H9 (cell line): ENCODE measurements around the gene MATN1. TPM values are rescaled to one million over a fixed set of nuclear protein-coding genes. Genes with fewer than 3 reads are reported as not detected.

Experiments
- DNase-seq: peaks from one replicate; pipeline ENCODE4 v3.0.0-alpha.2; 2017
- H2AFZ ChIP-seq: one replicate; pipeline ENCODE4 v1.6.1; 2013; ENCODE audit warnings: mild to moderate bottlenecking, low read length, control low read depth, moderate library complexity
- H2AK5ac ChIP-seq: 2 replicates; pipeline ENCODE4 v1.6.1; 2013; ENCODE audit warnings: low read length, control low read depth, mixed read lengths; ENCODE audit not compliant: insufficient read length
- H2BK120ac ChIP-seq: one replicate; pipeline ENCODE4 v1.6.1; 2013; ENCODE audit warnings: low read depth, mild to moderate bottlenecking, low read length, control low read depth, inconsistent platforms; ENCODE audit not compliant: poor library complexity, severe bottlenecking
- H2BK12ac ChIP-seq: 2 replicates; pipeline ENCODE4 v1.6.1; 2013; ENCODE audit warnings: low read length, control low read depth, mixed read lengths, low read depth; ENCODE audit not compliant: insufficient read length
- H2BK15ac ChIP-seq: 2 replicates; pipeline ENCODE4 v1.6.1; 2013; ENCODE audit warnings: low read depth, low read length, control low read depth
- H2BK20ac ChIP-seq: one replicate; pipeline ENCODE4 v1.6.1; 2013; ENCODE audit warnings: low read depth, mild to moderate bottlenecking, low read length, control low read depth, inconsistent platforms; ENCODE audit not compliant: poor library complexity, severe bottlenecking
- H2BK5ac ChIP-seq: 2 replicates; pipeline ENCODE4 v1.6.1; 2013; ENCODE audit warnings: low read length, control low read depth, mixed read lengths; ENCODE audit not compliant: insufficient read length
- H3K14ac ChIP-seq: 2 replicates; pipeline ENCODE4 v1.6.1; 2013; ENCODE audit warnings: low read length, control low read depth; ENCODE audit not compliant: insufficient read depth
- H3K18ac ChIP-seq: 2 replicates; pipeline ENCODE4 v1.6.1; 2013; ENCODE audit warnings: low read depth, mild to moderate bottlenecking, mixed read lengths, low read length, control low read depth; ENCODE audit not compliant: insufficient read length
- H3K23ac ChIP-seq: 2 replicates; pipeline ENCODE4 v1.6.1; 2013; ENCODE audit warnings: low read length, control low read depth, mixed read lengths, low read depth; ENCODE audit not compliant: insufficient read length
- H3K23me2 ChIP-seq: 2 replicates; pipeline ENCODE4 v1.6.1; 2013; ENCODE audit warnings: low read depth, mild to moderate bottlenecking, mixed read lengths, low read length, control low read depth; ENCODE audit not compliant: insufficient read length, poor library complexity, severe bottlenecking
- H3K27ac ChIP-seq: 2 replicates; pipeline ENCODE4 v1.5.1; 2013; ENCODE audit warnings: low read length, control low read depth, mixed read lengths, low read depth; ENCODE audit not compliant: insufficient read length
- H3K27me3 ChIP-seq: 2 replicates; pipeline ENCODE4 v1.6.1; 2013; ENCODE audit warnings: low read length, control low read depth, inconsistent platforms; ENCODE audit not compliant: insufficient read depth
- H3K4ac ChIP-seq: 2 replicates; pipeline ENCODE4 v1.6.1; 2013; ENCODE audit warnings: low read depth, mild to moderate bottlenecking, control low read depth, inconsistent platforms, low read length, moderate library complexity
- H3K4me1 ChIP-seq: 2 replicates; pipeline ENCODE4 v1.6.1; 2013; ENCODE audit warnings: low read length, control low read depth, inconsistent platforms; ENCODE audit not compliant: insufficient read depth
- H3K4me2 ChIP-seq: 2 replicates; pipeline ENCODE4 v1.6.1; 2013; ENCODE audit warnings: low read length, control low read depth, mixed read lengths; ENCODE audit not compliant: insufficient read length, insufficient read depth
- H3K56ac ChIP-seq: 2 replicates; pipeline ENCODE4 v1.6.1; 2013; ENCODE audit warnings: low read depth, mild to moderate bottlenecking, mixed read lengths, low read length, control low read depth; ENCODE audit not compliant: insufficient read length
- H3K79me1 ChIP-seq: 2 replicates; pipeline ENCODE4 v1.6.1; 2013; ENCODE audit warnings: low read depth, mild to moderate bottlenecking, moderate library complexity, low read length, control low read depth, inconsistent platforms; ENCODE audit not compliant: insufficient read depth, poor library complexity, severe bottlenecking
- H3K79me2 ChIP-seq: 2 replicates; pipeline ENCODE4 v1.6.1; 2013; ENCODE audit warnings: low read length, control low read depth, inconsistent platforms; ENCODE audit not compliant: insufficient read depth
- H3K9ac ChIP-seq: 2 replicates; pipeline ENCODE4 v1.6.1; 2013; ENCODE audit warnings: low read length, control low read depth, mixed read lengths; ENCODE audit not compliant: insufficient read length; ENCODE audit errors: extremely low read depth
- H3K9me3 ChIP-seq: one replicate; pipeline ENCODE4 v1.6.1; 2013; ENCODE audit warnings: low read depth, low read length, inconsistent platforms; ENCODE audit not compliant: control insufficient read depth
- H3T11ph ChIP-seq: one replicate; pipeline ENCODE4 v1.6.1; 2013; ENCODE audit warnings: mild to moderate bottlenecking, low read length, control low read depth, inconsistent platforms
- H4K20me1 ChIP-seq: one replicate; pipeline ENCODE4 v1.6.1; 2013; ENCODE audit not compliant: control insufficient read depth, insufficient read length, insufficient read depth
- H4K5ac ChIP-seq: 2 replicates; pipeline ENCODE4 v1.6.1; 2013; ENCODE audit warnings: low read depth, mild to moderate bottlenecking, mixed read lengths, low read length, control low read depth; ENCODE audit not compliant: insufficient read length
- H4K8ac ChIP-seq: replicated peaks from 2 replicates; pipeline ENCODE4 v1.6.1; 2013; ENCODE audit warnings: low read length, control low read depth, mixed read lengths, low read depth; ENCODE audit not compliant: insufficient read length
- H4K91ac ChIP-seq: 2 replicates; pipeline ENCODE4 v1.6.1; 2013; ENCODE audit warnings: low read depth, mild to moderate bottlenecking, moderate library complexity, mixed read lengths, low read length, control low read depth; ENCODE audit not compliant: insufficient read length
- H3K27ac Mint-ChIP-seq, 3 experiments: 2 replicates in 2 of 3; 3 replicates in 1 of 3; pipeline ENCODE4 v1.8.0; 2020 to 2021; ENCODE audit warnings: mixed read lengths in 3 of 3, mild to moderate bottlenecking in 1 of 3, moderate library complexity in 1 of 3
- H3K27me3 Mint-ChIP-seq: 2 replicates; pipeline ENCODE4 v1.8.0; 2021; ENCODE audit warnings: low read depth, mild to moderate bottlenecking, moderate library complexity, mixed read lengths
- H3K36me3 Mint-ChIP-seq, 3 experiments: 2 replicates in 2 of 3; 3 replicates in 1 of 3; pipeline ENCODE4 v1.8.0; 2020 to 2021; ENCODE audit warnings: low read depth in 3 of 3, mixed read lengths in 3 of 3; ENCODE audit not compliant: insufficient read depth in 1 of 3
- H3K4me1 Mint-ChIP-seq, 2 experiments: 2 replicates each; pipeline ENCODE4 v1.8.0; 2020; ENCODE audit warnings: mixed read lengths in 2 of 2
- H3K4me3 Mint-ChIP-seq, 2 experiments: 2 replicates in 1 of 2; 3 replicates in 1 of 2; pipeline ENCODE4 v1.8.0; 2020 to 2021; ENCODE audit warnings: mild to moderate bottlenecking in 2 of 2, mixed read lengths in 2 of 2, moderate library complexity in 1 of 2
- H3K9me3 Mint-ChIP-seq, 2 experiments: 2 replicates in 1 of 2; 3 replicates in 1 of 2; pipeline ENCODE4 v1.8.0; 2020; ENCODE audit warnings: mild to moderate bottlenecking in 2 of 2, mixed read lengths in 2 of 2, moderate library complexity in 1 of 2
- CTCF ChIP-seq: fragments of 200-600 bp; sonication (generic); conservative IDR thresholded peaks from 3 replicates; pipeline ENCODE4 v1.8.0; 2021; ENCODE audit warnings: antibody characterized with exemption, mild to moderate bottlenecking
- WGBS: extraction: QIAGEN DNeasy Blood & Tissue Kit; methylation state at CpG from one replicate; pipeline ENCODE4 v1.1.7; 2013; ENCODE audit warnings: missing lambda C conversion rate, low lambda C conversion rate, mixed read lengths; ENCODE audit not compliant: insufficient read length; ENCODE audit errors: extremely low coverage; 5-methylcytosine and 5-hydroxymethylcytosine counted together
- total RNA-seq: library from RNA; stranded (reverse); gene quantifications from 2 replicates; pipeline ENCODE4 v1.2.1, GENCODE V29; 2021

The MATN1 gene
- total RNA-seq, 1 experiment from 2014 or later, result not detected

GRCh38 chr1:30666756-30667273 is 56.6 kb downstream of the MATN1 start:
- Mint-ChIP-seq H3K9me3 (no peaks in the 10 kb centered on the region), H3K27me3 (no peaks in the 10 kb centered on the region; the same call in 1 of the 2 replicates), H3K4me1 (peaks cover 14 to 30% of the 10 kb centered on the region in 2 experiments), H3K36me3 (no peaks in the 10 kb centered on the region), H3K27ac (no peak overlapping the region), H3K4me3 (no peak overlapping the region)
- Histone ChIP-seq H3K79me1 (no peaks in the 10 kb centered on the region), H3K9me3 (no peaks in the 10 kb centered on the region), H2AFZ (no peak overlapping the region), H3K18ac (no peak overlapping the region), H3K27me3 (no peaks in the 10 kb centered on the region), H4K5ac (no peak overlapping the region), H2BK12ac (no peak overlapping the region), H3K56ac (no peak overlapping the region), H3K23ac (no peak overlapping the region), H3K4me1 (peaks cover 4% of the 10 kb centered on the region; the same call in 1 of the 2 replicates), H2AK5ac (no peak overlapping the region), H3K79me2 (no peaks in the 10 kb centered on the region), H2BK20ac (no peak overlapping the region), H2BK15ac (no peak overlapping the region), H3T11ph (no peak overlapping the region), H3K23me2 (no peaks in the 10 kb centered on the region), H3K14ac (no peak overlapping the region), H4K91ac (no peak overlapping the region), H3K4ac (no peak overlapping the region), H4K20me1 (no peaks in the 10 kb centered on the region), H3K4me2 (no peak overlapping the region), H2BK5ac (no peak overlapping the region), H3K9ac (no peak overlapping the region), H3K27ac (no peak overlapping the region), H4K8ac (no peak overlapping the region), H2BK120ac (no peak overlapping the region)
- TF ChIP-seq CTCF, result no peak
- DNase-seq, result no peak
- WGBS, result no CpG with 5 or more reads among the region's 3 CpGs
